NCI-H187 treated with DMSO at 0.1 percent for 48 hours (cell line): ENCODE measurements around the gene RAMP3.

ENCODE experiments used
- DNase-seq: peaks from one replicate; lab custom pipeline; 2025; lab: John Stamatoyannopoulos, UW

RAMP3 gene

DNA sequence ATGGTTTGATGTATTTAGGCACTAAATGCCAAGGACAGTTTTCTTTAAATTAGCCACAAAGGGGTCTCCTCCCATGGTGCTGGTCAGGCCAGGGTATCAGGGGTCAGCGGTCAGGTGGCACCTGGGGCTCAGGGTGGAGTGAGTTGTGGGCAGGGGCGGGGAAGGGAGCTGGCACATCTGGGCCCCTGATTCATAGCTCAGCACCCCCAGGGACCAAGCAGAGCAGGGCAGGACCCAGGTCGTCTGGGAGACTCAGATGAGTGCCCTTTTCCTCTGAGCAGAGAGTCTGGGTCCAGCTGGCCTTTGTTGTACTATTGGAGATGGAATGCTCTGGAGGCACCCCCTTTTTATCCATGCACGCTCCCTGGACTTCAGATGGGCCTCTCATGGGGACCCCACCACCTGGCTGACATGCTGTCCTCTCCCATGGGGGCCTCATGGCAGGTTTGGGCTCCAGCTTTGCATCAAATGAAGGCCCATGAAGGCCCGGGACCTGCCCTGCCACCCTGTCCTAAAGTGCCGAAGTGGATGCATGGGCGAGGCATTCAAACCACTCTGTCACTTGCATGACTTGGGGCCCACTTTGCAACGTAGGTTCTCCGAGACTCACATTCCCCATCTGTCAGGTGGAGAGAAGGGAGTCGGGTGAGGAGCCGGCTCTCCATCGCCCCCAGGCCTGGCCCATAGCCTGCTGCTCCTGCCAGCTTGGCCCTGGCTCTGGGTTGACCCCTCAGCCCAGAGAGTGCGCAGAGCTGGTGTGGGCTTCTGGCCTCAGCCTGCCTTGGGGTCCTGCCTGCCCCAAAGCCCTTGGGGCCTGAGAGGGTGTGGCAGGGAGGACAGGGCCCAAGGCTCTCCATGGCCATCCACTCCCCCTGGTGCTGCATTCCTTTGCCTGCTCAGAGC lies 66.4 kb downstream of the RAMP3 start:
- no peak for DNase-seq

- no peak for DNase-seq
Observed at GRCh38 chr7:45224832-45225231, 67.2 kb downstream of the RAMP3 start.

- no peak for DNase-seq
Observed at GRCh38 chr7:45225311-45225947, 67.8 kb downstream of the RAMP3 start.

GRCh38 chr7:45225948-45226335 lies 68.4 kb downstream of the RAMP3 start:
- DNase-seq: no peak

DNA sequence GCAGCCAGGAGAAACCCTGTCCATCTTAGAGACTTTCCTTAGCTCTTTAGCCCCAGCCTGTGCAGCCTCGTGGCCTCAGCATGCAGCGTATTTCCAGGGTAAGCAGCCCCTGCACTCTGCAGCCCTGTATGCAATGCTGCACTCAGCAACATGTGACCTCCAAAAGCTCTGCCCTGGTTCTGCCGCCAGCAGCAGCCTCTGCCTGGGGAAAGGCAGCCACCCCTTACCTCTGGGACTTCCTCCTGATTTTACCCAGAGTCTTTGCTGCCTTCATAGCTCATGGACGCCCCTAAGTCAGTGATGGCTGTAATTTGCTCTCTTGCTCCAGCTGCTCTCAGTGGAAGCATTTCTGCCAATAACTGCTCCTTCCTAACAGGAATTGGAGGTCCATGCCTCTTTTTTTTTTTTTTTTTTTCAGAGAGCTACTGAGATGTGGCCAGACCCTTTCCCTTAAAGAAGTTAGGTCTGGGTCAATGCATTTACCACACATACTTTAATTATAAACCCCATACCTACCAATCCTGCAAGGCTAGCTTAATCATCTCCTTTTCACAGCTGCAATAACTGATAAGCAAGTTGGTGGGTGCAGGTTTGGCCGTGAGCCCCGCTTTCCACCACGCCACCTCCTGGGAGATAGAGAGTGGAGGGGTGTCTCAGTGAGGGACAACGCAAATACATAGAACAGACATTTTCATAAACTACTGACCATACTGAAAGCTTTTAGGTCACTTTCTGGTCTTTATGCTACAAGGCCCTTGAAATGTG lies 71.7 kb downstream of the RAMP3 start:
- DNase-seq: no peak

DNA sequence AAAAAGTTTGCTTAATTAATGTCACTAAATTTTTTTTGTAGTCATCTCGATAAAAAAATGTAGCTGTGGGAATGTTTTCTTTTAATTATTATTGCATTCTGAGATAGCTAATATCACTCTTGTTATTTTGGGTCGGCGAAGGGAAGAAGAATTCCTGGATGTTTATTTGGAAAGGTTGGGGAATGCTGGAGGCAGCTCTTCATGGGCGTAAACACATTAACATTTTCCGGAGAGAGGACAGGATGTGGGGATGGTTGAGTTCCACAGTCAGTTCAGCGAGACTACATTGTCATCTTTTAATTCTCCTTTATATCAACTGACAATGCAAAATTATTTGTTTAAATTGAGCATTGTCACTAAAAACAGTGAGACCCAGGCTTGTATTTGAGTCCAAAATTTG lies 72.5 kb downstream of the RAMP3 start:
- no peak for DNase-seq

DNA sequence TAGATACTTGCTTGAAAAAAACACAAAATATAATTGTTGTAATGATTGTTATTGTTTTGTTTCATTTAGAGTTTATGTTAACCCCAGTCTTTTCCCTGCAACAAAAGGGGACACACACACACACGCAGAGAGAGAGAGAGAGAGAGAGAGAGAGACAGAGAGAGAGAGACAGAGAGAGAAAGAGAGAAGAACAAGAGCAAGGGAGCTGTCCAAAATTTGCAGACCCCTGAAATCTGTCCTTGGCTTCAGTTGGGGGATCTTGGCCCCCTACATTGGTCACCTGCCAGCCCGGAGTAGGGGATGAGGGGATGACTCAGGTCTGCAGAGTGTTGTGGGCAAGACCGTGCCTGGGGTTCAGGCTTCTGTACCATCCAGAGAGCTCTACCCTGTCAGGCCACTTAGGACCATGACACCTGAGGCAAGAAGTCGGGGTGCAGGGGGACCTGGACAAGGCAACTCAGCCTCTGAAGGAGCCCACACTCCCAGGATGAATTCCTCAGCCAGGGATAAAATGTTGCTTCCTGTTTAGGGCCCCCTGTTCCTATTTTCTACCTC lies 73.1 kb downstream of the RAMP3 start:
- DNase-seq: no peak

DNA sequence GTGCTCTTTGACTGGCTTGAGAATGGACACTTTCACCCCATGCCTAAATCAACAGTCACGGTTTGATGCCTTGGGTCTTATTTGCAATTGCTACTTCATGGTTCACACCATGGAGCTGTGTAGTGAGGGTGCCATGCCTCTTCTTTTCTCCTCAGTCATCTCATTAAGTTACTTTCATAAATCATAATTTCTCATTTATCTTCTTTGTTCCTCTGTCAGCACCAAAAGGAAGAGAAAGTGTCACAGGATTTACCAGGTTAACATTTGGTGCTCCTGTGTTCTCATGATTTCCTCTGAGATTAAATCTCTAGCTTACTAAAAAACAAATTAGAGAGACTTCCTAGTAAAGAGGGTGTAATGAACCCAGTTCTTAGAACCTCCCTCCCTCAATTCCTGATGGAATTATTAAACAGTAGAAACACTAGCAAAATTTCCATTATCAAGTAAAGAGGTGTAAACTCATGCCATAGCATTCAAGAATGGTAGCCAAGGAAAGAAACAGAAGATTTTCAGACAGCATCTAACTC lies 75.7 kb downstream of the RAMP3 start:
- no peak for DNase-seq
